HG02610 (cell line): ENCODE data around the gene NAB1.
"Not testable (repeated sequence)": the region's sequence is repeated elsewhere in the genome, so short reads cannot be mapped to it uniquely, and the experiment has no call there.

Experiments used
- ATAC-seq: cut with Tn5 transposase; IDR thresholded peaks from one replicate; pipeline ENCODE4 v1.9.1; 2021; ENCODE audit warnings: mild to moderate bottlenecking, moderate library complexity; ENCODE audit not compliant: unreplicated experiment

The NAB1 gene

DNA sequence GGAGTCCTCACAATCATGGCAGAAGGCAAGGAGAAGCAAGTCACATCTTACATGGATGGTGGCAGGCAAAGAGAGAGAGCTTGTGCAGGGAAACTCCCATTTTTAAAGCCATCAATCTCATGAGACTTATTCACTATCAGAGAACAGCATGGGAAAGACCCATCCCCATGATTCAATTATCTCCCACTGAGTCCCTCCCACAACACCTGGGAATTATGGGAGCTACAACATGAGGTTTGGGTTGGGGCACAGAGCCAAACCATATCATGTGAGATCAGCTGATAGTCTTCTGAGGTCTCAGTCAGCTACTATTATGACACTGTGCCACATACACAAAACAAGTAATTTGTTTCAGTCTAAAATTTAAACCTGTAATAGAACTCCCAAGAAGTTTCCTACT, 59.8 kb downstream of the NAB1 start:
- not testable (repeated sequence) for ATAC-seq

DNA sequence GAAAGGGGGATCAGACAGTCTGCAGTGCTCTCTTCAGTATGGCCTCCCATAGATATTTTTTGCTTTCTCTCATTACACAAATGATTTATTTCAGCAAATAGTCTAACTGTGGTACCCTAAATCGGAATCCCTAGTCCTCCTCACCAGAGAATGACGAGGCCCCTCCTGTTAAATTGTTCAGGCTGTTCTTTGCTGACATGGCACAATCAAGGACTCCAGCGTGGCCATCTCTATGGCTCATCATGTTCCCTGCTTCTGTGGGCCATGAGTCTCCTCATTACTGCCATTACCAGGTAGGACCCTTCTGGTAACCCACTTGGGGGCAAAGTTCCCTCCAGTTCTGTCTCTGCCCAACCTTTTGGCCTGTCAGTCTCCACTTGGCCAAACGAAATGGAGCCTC, 62.2 kb downstream of the NAB1 start:
- ATAC-seq = no peak

DNA sequence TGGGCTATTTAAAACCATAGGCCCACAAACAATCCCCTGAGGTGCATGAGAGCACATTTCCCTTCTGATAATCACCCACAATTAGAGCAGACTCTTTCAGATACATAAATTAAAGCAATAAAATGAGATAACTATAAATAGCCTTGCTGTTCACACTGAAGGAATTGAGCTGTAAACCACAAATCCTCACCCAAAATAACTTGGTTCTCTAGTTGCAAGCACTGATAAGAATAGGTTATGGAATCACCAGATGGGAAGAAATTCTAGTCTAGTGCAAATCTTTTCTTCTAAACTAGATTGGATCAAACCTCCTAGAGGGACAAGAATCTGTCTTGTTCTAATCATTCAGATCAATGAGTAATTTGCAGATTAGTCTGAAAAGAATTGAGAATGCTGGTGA, 64.6 kb downstream of the NAB1 start:
- no peak for ATAC-seq

DNA sequence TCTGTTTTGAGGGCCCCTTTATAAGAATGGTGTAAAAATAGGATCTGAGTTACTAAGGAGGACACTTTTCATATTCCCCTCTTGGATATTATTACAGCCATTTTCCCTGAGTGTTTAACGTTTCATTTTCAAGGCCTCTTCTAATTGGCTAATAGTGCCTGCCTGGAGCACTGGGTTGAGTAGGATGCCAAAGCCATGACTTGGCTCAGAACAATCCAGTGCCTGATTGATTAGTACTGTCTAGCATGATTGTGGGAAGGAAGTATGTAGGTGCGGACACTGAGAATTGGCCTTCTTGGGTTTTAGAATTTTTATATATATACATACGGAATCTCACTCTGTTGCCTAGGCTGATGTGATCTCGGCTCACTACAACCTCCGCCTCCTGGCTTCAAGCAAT, 66.1 kb downstream of the NAB1 start:
- no peak for ATAC-seq

DNA sequence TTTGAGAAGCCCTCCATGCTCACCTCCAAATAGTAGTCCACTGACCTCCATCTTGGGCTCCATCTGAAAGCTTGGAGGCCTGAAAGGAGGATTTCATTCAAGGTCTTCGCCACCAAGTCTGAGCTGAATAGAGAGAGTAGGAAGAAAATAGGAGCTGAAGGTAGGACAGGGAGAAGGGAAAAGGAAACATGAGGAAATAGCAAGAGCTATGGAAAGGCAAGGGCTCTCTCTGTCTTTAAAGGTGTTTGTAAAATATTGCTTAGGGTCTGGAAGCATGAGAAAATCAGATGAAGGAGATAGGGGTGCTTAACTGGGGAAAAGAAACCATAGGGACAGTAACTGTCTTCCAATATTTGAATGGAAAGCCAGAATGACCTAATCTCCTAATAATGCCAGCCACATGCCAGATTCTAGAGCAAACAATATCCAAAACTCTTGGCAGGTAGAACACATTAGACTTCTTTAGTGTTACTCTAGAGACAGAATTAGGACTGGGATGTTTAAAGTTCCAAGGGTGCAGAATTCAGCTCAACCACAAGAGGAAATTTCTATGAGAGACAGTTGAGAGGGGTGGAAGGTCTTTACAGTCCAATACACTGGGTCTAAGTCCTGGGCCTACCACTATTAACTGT, 67.4 kb downstream of the NAB1 start:
- no peak for ATAC-seq

DNA sequence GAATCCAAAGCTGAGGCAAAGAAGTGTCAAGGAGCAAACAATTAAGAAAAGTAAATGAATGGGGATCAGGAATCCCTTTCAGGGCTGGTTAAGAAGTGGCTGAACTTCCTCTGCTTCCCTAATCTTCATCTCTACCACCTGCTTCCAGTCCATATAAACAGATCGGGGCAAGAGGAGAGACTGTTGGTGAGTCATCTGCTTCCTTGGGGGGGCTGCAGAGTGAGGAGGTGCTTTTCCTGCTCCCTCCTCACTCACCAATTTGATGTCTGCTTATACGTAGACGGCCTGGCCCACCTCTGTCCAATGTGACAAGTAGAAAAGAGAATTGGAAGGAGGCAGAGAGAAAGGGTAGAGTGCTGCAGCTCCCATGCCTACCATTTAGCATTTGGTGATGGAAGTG, 68.4 kb downstream of the NAB1 start:
- no peak for ATAC-seq

DNA sequence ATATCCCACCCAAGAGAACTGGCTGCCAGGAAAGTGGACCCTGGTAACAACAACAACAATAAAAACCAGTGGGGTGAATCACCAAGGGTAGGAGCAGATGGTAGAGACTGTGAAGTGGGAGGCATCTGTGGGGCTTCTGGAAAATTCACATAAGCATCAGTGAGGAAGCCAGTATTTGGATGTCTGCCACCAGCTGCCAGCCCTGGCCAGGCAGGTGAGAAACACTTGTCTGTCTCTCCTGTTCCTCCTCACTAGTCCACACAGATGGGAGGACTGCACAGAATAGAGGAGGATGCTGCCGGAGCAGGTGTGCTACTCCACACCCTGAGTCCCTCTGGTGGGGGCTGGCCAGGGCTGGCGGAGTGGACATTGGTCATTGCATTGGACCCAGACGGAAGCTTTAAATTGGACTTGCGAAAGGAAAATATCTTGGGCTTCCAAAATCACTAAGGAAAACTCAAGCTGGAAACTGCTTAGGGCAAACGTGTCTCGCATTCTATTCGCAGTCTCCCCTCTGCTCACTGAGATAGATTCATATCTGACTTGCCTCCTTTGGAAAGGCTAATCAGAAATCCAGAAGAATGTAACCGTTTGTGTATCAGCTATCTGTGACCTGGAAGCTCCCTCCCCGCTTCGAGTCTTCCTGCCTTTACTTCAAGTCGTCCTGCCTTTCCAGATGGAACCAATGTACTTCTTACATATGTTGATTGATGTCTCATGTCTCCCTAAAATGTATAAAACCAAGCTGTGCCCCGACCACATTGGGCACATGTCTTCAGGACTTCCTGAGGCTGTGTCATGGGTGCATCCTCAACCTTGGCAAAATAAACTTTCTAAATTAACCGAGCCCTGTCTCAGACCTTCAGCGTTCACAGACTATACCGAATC, 69.1 kb downstream of the NAB1 start:
- ATAC-seq = no peak

DNA sequence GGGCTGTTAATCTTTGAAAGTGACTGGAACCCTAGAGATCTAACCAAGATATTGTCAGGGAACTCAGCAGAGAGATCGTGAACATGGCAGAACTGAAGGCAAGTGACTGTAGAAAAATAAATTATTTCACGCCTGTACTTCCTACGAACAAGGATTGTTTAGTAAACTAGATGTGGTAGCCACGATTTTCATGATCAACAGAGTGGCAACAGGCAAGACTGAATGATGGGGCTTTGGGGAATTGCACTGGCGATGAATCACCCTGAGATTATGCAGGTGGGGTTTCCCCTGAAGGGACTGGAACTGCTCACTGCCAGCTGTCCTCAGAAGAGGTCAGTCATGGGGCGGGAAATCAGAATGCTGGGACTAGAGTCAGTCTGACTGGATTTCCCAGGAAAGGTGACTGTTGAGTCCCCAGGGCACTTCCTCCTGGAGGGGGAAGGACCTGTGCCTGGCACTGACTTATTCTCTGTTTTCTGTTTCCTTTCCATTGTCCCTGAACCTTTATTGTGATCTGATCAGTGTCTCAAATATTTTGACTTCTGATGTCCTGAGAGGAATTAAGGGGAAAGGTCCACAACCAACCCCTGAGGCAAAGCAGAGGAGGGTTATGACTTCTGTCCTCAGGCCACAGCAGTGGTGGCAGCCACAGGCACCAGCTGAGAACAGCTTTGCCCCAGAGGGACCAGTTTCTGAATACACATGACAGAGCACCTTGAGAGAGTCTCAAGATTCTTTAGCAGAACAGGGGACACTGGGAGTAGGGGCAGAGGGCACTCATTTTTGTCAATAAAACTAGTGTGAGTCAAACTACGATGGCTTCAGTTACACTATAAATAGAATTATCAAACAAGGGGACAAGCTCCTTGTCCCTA, 70.0 kb downstream of the NAB1 start:
- ATAC-seq = peak; percentile 66

DNA sequence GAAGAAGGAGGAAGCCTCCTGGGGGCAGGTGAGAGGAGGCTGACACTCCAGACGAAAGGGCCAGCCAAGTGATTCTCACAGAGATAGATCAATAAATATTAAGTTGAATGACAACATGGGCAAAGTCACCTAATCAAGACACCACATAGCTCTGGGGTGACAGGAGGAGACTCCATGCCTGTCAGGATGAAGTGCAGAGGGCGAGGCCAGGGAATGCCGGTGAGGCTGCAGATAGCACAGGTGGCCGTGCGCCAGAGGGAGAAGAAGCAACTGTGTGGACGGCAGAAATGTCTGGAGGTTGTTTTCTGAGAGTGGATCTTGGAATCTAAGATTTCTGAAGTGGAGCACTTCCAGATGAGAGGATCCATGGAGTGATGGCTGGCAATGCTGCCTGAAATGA, 71.4 kb downstream of the NAB1 start:
- no peak for ATAC-seq

DNA sequence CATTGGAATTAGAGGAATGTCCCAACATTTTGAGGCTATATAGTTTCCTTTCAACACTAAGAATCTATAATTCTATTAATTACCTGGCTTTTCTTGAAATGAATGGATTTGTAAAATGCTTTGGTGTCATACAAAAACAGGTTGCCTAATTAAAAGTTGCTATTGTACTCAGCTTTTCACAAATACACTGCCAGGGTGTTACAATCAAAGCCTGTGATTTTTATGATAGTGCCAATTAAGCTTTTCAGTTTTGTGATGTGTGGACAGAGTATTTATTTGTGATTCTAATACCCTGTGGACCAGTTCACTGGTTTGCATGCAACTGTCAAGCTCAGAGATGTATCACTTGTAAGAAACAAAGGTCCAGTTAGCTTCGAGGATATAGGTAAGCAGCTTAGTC, 71.8 kb downstream of the NAB1 start:
- no peak for ATAC-seq

DNA sequence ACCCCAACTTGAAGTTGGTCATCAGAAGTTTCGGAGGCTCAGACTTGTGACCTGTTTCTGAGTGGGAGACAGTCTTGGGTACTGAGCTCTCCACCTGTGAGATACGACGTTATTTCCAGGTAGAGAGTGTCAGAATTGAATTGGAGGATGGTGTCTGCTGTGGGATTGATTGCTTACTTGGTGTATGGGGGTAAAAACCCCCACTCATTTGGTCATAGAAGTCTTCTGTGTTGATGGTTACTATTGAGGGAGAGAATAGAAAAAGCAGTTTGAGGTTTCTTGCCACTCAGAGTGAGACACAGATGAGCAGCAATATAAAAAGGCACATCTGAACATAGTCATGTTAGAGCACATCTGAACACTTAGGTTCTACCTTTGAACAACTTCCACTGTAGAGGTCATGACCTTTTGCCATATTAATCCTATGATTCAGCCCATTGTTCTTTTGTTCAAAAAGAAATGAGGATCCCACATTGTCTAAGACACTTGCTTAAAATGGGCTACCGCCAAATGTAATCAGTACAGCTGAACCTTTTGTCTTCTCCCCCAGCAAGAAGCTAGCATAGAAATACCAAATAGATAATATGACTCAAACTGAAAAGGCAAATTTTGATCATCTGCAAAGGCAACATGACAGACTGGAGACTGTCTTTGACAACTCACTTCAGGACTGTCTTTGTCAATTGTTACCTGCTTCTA, 73.3 kb downstream of the NAB1 start:
- ATAC-seq = peak; percentile 70

DNA sequence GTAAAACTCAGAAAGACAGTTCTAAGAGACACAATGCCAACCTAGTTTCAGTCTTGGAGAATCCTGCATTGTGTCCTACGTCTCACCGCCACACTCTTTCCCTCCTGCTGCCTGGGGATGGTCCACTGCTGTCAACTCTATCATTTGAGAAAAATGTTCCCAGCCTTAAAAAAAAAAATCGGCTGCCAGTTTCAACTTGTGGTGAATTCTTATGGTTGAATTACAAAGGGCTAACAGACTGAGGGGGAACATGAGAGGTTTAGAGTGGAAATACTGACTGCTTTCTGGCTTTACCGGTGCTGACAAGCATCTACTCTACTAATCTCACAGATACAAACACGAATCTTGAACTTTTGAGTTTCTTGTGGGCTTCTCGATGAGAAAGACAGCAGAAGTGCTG, 74.0 kb downstream of the NAB1 start:
- ATAC-seq = peak; percentile 5

DNA sequence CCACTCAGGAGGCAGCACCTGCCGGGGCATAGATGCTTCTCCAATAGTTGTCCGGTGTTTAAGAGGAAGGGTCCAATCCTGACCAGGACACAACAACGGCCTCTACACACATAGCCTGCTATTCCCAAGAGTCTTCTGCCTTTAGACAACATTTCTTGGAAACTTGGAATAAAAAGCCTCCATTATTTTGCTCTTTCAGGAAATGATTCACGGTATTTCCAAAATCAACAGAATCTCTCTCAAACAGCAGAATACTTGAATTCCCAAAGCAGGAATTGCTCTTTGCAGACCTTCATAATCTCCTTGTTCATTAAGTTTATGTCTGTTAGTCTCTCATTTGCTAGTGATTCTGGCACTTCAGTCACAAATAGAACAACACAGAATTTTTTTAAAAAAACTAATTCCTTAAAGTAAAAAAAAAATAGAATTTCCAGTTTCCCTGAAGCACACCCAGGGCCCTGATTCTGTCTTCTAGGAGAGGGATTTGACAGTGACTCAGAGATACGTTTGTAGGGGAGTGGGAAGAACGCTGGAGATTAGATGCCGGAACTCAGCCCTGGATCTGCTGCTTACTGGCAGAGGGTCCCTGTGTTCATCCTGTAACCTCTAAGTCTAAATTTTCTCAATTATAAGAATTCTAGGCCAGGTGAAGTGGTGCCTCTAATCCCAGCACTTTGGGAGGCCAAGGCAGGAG, 74.7 kb downstream of the NAB1 start:
- no peak for ATAC-seq

DNA sequence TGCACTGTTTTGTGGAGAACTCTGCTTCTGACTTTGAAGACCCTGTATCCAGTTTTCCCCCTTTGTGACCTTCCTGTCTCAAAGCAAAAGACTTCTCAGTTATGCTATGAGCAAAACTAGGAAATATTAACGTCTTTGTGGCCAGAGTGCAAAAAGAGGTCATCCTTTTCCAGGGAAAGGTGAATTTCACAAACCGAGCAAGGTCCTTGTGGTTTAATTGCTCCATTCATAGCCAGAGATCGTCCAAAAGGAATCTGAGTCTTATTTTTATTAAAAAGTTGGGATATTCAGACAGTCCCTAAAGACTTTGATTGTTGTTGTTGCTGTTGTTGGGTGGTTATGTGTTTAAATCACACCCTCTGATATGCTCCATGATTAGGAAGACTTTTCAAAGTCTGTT, 77.4 kb downstream of the NAB1 start:
- ATAC-seq = no peak

DNA sequence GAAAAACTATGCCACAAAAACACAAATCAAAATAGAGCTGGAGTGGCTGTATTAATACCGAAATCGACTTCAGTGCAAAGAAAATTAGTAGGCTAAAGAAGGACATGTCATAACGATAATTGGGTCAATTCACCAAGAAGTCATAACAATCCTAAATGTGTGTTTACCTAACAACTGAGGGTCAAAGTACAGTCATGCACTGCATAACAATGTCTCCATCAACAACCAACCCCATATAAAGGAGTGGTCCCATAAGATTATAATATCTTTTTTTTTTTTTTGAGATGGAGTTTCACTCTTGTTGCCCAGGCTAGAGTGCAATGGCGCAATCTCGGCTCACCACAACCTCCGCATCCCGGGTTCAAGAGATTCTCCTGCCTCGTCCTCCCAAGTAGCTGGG, 87.5 kb downstream of the NAB1 start:
- no peak for ATAC-seq

DNA sequence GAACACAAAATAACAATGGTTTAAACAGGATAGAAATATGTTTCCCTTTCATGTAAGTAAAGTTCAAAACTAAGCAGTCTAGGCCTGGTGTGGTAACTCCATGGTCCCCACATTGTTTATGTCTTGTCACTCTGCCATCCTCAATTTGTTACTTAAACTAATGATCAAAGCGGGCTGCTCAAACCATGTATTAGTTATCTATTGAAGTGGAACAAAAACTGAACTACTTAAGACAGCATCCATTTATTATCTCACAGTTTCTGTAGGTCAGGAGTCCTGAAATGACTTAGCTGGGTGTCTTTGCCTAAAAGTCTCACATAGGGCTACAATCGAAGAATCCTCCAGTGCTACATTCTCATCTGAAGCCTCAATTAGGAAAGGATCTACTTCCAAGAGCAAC, 91.6 kb downstream of the NAB1 start:
- no peak for ATAC-seq
